ENCODE measurements around the gene KLHL11.
"Not testable (repeated sequence)": the region's sequence is repeated elsewhere in the genome, so short reads cannot be mapped to it uniquely, and the experiment has no call there.

The KLHL11 gene

GRCh38 chr17:41882756-41883155 is 17.5 kb upstream of the KLHL11 start:
- no peak for DNase-seq

- no peak for DNase-seq
These were observed 14.9 kb upstream of the KLHL11 start for GRCh38 chr17:41880130-41880529.

- DNase-seq = not testable (repeated sequence)
These were observed 9.1 kb upstream of the KLHL11 start for GRCh38 chr17:41874293-41874670.

- DNase-seq = no peak
These were observed 8.5 kb upstream of the KLHL11 start for GRCh38 chr17:41873559-41874292.

GRCh38 chr17:41871789-41872188 is 6.6 kb upstream of the KLHL11 start:
- no peak for DNase-seq

GRCh38 chr17:41870627-41871026 is 5.4 kb upstream of the KLHL11 start:
- no peak for DNase-seq

- no peak for DNase-seq
These were observed 4.9 kb upstream of the KLHL11 start for GRCh38 chr17:41870097-41870496.

- no peak for DNase-seq
These were observed 4.2 kb upstream of the KLHL11 start for GRCh38 chr17:41869426-41869825.

- no peak for DNase-seq
These were observed 3.3 kb upstream of the KLHL11 start for GRCh38 chr17:41868568-41868967.

- no peak for DNase-seq
These were observed 322 bp upstream of the KLHL11 start for GRCh38 chr17:41865596-41865893.

- DNase-seq = no peak
These were observed 756 bp downstream of the KLHL11 start for GRCh38 chr17:41864498-41864835.

- no peak for DNase-seq
These were observed 2.0 kb downstream of the KLHL11 start for GRCh38 chr17:41863074-41863848.

- DNase-seq = no peak
These were observed 4.8 kb downstream of the KLHL11 start for GRCh38 chr17:41860254-41860931.

- DNase-seq = not testable (repeated sequence)
These were observed 13.8 kb downstream of the KLHL11 start for GRCh38 chr17:41851382-41851781.

- no peak for DNase-seq
These were observed 15.8 kb downstream of the KLHL11 start for GRCh38 chr17:41849251-41849990.

GRCh38 chr17:41848788-41849187 is 16.4 kb downstream of the KLHL11 start:
- no peak for DNase-seq

GRCh38 chr17:41844971-41845370 is 20.3 kb downstream of the KLHL11 start:
- no peak for DNase-seq

GRCh38 chr17:41840781-41841180 is 24.4 kb downstream of the KLHL11 start:
- DNase-seq = not testable (repeated sequence)

- not testable (repeated sequence) for DNase-seq
These were observed 25.8 kb downstream of the KLHL11 start for GRCh38 chr17:41839448-41839847.

- no peak for DNase-seq
These were observed 27.3 kb downstream of the KLHL11 start, which contains the start of gene KLHL10 for GRCh38 chr17:41837761-41838538. Gene KLHL10, plus strand, starts transcription at chr17:41837825. Its CDS starts 108 bp downstream, at chr17:41837933.

- DNase-seq = no peak
These were observed 28.6 kb downstream of the KLHL11 start for GRCh38 chr17:41836550-41837196.

Data from NCI-H1694 treated with DMSO at 0.1 percent for 48 hours (cell line).